ENCODE measurements around the gene LRP1B.

GRCh38 chr2:141660232-141660631 is 470.6 kb downstream of the LRP1B start:
- TF ChIP-seq CTCF (conservative IDR thresholded peaks at IDR 0.05; ENCODE audit: low read length) (no peak), EZH2phosphoT487 (IDR thresholded peaks at IDR 0.05; ENCODE audit: borderline replicate concordance) (no peak)
